HG02798 (cell line): Measurements from ENCODE around the gene RAB35.

Experiments used
- ATAC-seq: cut with Tn5 transposase; IDR thresholded peaks from one replicate; pipeline ENCODE4 v1.9.1; 2021; ENCODE audit warnings: mild to moderate bottlenecking; ENCODE audit not compliant: unreplicated experiment, poor library complexity

Gene RAB35

DNA sequence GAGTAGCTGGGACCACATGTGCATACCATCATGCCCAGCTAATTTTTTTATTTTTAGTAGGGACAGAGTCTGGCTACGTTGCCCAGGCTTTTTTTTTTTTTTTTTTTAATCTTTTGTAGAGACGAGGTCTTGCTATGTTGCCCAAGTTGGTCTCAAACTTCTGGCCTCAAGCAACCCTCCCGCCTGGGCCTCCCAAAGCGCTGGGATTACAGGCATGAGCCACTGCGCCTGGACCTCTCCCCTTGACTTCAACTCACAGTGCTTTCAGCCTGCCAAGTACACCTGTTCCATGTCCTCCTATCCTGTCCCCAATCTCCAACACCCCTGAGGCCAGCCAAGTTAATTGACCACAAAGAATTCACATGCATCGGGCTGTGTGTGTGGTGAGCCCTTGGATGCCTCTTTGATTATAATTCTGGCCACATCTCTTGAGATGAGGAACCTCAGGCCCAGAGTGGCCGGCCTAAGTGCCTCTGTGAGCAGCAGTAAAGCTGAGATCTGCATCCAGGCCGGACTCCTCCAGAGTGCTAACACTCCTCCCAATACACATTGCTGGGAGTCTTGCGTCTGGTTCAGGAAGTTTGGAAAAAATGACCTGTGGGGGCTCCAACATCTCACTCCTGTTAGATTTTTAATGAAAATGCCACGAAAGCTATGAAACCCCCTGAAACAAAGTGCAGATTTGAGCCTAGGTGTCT lies 6.8 kb downstream of the RAB35 start:
- ATAC-seq: no peak

DNA sequence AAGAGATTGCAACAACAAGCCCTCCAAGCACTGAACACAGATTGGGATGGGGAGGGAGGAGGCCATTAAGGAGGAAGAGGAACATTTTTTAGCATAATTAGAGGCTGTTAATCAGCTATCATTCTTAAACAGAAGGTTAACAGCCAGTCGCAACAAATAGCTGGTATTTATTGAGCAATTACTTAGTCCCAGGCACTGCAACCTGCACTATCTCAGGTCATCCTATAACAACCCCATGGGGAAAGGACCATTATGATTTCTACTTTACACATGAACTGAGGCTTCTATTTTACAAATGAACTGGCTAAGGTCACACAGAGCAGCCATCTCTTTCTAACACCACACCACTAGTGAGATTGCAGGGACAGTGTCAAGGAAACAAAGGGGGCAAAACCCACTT lies 10.4 kb downstream of the RAB35 start:
- no peak for ATAC-seq

- ATAC-seq: no peak
These were observed 13.2 kb downstream of the RAB35 start for GRCh38 chr12:120103371-120103770.

DNA sequence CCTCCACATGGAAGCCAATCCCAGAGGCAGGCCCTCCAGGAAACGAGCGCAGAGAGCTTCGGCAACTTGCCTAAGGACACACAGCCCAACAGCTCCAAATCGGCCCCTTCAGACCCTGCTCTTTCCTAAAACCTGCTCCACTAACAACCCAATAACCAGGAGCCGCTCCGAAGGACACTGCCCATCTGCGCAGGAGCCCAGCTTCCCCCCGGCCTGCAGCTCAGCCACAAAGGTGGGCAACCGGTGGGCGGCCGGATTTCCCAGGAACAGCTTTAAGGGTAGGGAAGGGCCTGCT lies 13.6 kb downstream of the RAB35 start:
- ATAC-seq: no peak

DNA sequence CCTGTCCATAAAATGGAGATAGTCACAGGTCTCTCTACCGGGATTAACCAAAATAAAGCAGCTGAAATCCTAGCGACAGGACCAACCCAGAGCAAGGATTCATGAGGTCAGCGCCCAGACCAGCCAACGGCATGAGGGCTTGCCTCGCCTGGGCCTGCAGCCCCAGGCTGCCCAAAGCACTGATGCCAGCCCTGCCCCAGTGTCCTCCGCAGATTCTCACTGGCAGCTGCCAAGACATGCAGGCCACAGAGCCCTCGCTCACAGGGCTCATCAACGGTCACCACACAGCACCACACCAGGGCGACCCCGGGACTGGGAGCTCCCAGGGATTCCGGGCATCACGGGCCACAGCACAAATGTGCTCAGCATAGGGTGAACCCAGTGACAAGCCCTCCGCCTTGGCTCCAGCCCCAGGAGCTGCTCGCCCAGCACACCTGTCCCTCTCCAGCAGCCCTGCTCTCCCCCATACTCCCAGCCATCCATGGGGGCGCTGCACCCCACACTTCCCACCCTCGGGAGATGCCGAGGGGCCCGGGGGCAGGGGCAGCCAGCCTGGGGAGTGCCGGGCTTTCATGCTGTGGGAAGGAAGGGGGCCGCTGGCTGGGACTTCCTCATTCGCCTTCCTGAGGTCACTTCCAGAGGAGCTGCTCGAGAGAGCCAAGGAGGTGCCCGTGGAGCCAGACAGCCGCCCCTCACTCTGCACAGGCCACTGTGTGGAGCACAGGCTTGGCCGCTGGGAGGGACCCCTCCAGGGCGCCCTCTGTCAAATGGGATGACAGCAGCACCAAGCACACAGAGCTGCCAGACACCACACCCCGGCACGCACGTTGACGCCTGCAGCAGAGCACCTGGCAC lies 14.1 kb downstream of the RAB35 start:
- no peak for ATAC-seq

DNA sequence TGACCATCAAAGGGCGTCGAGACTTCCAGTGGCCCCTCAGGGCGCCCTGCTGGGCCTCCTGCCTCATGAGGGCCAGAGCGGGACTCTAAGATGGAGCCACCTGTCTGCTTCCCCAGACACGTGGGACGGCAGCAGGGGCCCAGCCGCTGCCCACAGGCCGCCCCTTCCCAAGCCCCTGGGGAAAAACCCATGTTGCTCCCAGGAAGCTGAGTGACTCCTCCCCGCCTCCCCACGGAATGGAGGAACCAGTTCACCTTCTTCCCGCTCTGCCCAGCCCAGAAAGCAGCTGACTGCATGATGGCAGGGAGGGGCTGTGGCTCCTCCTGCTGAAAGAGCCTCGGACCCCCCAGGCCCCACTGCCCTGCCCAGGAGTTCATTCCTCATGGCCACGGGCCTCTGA lies 14.9 kb downstream of the RAB35 start:
- no peak for ATAC-seq

DNA sequence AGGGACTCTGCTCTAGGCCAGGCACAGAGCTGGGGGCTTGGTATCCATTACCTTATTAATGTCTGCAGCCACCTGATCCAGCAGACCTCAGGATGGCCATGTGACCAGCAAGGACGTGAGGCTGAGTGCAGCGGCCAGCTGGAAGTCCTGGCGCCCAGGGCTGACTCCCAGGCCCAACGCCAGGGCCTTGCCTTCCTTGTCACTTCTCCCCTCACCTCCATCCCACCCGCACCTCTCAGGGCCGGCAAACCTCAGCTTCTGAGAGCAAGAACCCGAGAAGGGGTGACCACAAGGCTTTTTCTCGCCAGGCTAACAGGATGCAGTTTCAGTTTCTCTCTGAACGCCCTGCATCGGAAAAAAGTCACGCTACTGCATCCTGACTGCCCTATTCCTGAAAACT lies 15.4 kb downstream of the RAB35 start:
- ATAC-seq: no peak

GRCh38 chr12:120100630-120101029 lies 15.9 kb downstream of the RAB35 start:
- no peak for ATAC-seq

DNA sequence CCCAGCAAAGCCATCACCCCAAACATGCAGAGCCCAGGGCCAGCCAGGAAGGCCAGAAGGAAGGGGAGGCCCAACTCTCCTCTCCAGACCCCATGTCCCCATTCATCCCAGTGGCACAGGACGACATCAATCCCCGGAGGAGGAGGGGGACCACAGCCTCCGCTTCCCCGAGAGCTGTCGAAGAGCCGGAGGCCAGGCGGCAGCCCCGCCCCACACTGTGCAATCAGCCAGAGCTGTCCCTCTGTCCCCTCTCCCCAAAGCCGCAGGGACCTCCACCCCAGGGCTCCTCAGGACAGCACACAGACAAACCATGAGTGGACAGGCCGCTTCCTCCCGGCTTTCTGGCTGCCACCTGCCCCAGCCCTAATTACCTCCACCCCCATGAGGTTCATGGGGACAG lies 16.8 kb downstream of the RAB35 start:
- no peak for ATAC-seq

DNA sequence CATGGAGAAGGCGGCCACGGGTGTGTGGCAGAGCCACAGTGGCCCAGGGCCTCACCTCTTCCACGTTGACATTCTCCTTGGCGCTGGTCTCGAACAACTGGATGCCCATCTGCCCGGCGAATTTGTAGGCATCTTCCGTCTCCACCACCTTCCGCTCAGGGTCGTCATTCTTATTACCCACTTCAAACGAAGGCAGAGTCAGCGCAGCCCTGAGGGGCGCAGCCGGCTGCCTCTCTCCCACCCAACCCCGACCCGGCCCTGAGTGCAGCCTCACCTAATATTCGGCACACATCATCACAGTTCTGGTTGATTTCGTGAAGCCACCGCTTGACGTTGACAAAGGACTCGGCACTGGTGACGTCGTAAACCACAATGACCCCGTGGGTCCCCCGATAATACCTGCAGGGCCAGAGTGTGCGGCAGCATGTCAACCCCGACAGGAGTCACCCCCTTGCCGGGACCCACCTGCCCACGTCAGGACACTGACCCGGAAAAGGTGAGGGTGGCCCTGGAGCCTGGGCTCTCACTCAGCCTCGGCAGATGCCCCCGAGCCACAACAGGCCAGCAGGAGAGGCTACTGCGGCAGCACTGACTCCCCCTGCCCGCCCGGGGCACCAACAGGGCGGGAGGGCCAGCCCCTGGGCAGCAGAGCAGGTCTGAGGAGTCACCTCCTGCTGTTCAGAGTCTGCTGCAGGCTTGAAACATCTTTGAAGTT lies 17.6 kb downstream of the RAB35 start:
- no peak for ATAC-seq

DNA sequence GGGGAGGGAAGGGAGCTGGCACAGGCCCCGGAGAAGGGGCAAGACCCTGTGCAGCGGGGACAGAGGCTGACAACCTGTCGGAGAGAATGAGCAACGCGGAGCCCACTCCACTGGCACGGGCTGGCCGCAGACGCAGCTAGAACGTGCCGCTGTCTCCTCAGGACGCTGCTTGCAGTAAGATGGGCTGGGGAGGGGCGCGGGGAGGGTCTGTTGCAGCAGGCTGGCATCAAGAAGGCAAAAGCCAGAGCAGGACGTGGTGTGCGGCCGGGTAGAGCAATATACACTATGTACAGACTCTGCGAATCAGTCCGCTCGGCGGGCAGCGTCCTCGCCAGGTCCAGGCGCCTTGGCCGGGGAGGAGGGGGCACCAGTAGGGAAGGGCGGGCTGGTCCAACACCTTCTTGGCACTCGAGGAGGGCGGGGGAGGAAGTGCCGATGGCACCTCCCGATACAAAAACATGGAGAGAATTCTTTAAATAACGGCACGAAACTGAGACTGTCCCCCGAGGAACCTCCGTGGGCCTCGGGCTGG lies 19.8 kb downstream of the RAB35 start:
- no peak for ATAC-seq

DNA sequence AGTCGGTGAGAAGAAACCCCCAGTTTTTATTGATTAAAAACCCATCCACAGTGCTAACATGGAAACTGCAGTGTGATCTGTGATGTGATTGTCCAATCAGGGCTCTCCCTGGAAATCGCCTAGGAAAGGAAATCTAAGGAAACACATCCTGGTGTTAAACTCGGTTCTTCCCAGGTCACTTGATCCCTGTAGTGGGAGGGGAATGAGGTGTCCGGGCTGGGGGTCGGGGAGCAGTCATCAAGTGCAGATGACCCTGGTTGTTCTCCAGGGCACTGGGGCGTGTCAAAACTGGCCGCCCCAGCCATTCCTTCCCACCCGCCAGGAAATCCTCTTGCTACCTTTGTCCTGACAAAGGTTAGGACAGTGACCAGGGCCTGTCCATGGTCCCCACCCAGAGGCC lies 20.8 kb downstream of the RAB35 start:
- no peak for ATAC-seq

GRCh38 chr12:120095331-120095730 lies 21.2 kb downstream of the RAB35 start:
- no peak for ATAC-seq

DNA sequence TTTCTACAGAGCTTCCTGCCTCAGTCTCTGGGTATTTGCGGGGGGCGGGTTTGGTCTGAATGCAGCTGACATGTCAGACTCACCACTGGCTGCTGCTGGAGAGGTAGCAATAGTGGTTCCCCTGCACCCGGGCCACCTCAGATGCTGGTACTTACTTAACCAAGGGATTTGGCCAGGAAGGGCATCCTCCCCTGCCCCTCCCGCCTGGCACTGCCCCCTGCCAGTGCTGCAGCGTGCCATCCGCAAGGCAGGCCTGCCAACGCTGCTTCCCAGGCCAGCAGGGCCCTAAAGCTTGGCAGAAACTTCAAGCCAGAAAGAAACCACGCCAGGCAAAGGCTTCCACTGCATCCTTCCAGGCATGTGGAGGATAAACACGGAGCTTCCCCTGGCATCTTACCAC lies 22.1 kb downstream of the RAB35 start:
- no peak for ATAC-seq

- ATAC-seq: no peak
These were observed 22.8 kb downstream of the RAB35 start for GRCh38 chr12:120093592-120094355.

- ATAC-seq: no peak
These were observed 23.3 kb downstream of the RAB35 start for GRCh38 chr12:120093336-120093591.

DNA sequence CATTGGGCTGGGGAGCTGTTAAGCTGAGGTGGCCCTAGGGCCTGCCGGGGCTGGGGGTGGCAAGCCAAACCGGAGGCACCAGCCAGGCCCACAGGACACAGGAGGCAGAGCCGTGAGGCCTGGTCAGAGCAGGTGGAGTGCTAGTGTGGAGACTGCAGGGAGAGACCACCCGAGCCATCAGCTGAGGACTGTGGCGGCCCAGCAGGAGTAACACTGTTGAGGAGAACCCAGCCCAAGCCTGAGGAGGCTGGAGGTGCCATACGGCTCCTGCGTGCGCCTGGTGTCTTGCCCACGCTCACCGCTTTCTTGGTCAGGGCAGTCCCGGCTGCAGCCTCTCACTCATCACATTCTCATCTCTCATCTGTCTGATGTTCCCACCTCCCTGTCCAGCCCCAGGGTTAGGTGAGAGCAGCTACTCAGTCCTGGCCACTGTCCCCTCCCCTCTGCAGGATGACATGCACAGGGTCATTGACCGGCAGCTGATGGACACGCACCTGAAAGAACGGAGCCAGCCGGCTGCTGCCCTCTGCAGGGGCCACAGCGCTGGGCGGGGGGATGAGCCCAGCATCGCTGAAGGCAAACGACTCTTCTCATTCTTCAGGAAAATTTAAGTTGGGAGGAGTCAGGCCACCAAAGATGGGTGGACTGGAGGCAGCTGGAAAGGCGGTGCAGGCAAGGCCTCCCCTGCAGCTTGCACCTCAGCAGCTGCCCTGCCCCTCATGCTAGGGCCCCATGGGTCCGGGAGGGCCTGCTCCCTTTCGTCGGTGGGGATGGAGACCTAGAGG lies 23.8 kb downstream of the RAB35 start:
- no peak for ATAC-seq

DNA sequence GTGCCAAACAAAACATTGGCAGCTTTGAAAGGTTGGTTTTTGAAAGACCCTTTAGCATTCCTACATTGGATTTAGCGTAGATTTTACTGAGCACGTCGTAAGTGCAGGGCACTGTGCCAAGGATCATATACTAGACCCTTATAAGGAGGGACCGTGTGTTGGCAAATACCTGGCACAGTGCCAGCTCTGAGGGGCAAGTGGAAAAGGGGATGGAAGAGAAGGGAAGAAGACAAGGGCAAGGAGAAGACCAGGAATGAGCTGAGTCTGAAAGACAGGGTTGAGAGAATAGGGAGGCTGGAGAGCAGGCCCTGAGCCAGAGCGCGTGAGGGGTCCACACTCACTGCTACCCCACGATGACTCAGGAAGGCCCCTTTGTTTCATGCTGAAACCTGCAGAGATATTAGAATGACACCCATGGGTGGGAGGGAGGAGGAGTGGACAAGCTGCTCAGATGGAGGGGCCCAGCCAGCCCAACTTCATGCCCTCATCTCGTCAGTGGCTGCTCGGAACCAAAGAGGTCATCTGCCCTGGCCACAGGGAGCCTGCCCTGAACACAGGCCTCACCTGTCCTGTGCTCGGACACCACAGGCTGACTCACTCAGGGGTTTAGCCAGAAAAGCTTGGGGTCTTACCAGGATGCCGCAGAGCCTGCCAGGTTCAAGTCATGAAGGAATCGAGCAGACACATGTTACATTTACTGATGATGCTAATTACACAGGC lies 25.0 kb downstream of the RAB35 start:
- ATAC-seq: no peak

DNA sequence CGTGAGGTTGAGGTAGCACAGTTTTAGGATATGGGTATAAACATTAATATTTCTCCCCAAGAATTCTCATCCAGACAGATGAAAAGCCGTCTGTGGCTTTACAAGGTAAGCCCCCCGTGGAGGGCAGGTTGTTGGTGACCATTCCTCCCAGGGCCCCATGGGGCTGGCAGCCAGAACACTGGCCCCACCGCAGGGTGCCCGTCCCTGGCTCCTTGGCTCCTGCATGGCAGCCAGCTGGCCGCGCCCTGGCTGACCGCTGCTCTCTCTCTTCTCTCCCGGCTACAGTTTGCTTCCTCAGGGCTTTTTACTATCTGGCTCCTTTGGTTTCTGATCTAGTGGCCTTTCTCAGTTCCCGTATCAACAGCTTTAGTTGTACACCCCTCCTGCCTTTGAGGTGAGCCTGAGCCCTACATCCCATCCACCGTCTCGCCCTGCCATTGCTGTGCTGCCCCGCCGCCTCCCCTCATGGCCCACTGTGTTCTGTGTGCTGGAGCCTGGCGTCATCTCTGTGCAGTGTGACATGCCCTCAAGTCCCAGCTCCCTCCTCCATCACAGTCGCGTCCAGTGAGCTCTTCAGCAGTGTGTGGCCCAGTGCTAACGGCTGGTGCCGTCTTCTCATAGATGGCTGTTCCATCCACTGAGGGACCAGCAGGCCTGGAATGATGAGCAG lies 25.8 kb downstream of the RAB35 start:
- no peak for ATAC-seq
